HCT116 (cell line): Measurements from ENCODE around the gene RAD9A. TPM values are rescaled to one million over a fixed set of nuclear protein-coding genes. Genes with fewer than 3 reads are reported as not detected.

Experiments used
- ATAC-seq: fragments of 200-7000 bp; cut with Tn5 transposase; 2 replicates; pipeline ENCODE4 v1.9.1; 2020; ENCODE audit warnings: mild to moderate bottlenecking, moderate library complexity
- BruUV-seq: library from RNA; stranded (reverse); fragments of 400-500 nt; replicated peaks from 2 replicates; lab custom pipeline; 2021; lab: Mats Ljungman, UMichigan
- CTCF ChIA-PET: fragments of 300-600 bp; sonication (Branson Sonifier 250); formaldehyde crosslinking; loops from one replicate; lab custom pipeline; 2021; ENCODE audit warnings: antibody characterized with exemption; lab: Charles Lee
- POLR2A ChIA-PET: fragments of 300-600, 350-600 bp; sonication (Branson Sonifier 250); formaldehyde crosslinking; loops from one replicate; lab custom pipeline; 2021; ENCODE audit warnings: antibody characterized with exemption; lab: Charles Lee
- RAD21 ChIA-PET, 2 experiments: fragments of 300-600 bp; sonication (Branson Sonifier 250); formaldehyde crosslinking; loops; one replicate each; lab custom pipeline; 2023; ENCODE audit warnings: low total read pairs in 2 of 2; ENCODE audit not compliant: uncharacterized antibody in 2 of 2, unreplicated experiment in 2 of 2, low non-redundant PET in 1 of 2; lab: Charles Lee
- DNase-seq: peaks from one replicate; pipeline ENCODE4 v3.0.0-alpha.2; 2010; ENCODE audit warnings: low read depth, low spot score
- H2AFZ ChIP-seq: fragments of 200-600 bp; shearing (Covaris generic), sonication (generic); 2 replicates; pipeline ENCODE4 v1.6.1; 2017; ENCODE audit warnings: low read depth, mixed run types, mixed read lengths, antibody characterized with exemption, low read length; ENCODE audit not compliant: poor library complexity, severe bottlenecking
- H3K27ac ChIP-seq: 2 replicates; pipeline ENCODE4 v1.5.1; 2012; ENCODE audit warnings: low read depth, low read length
- H3K27me3 ChIP-seq: fragments of 200-600 bp; sonication (generic); 2 replicates; pipeline ENCODE4 v1.6.1; 2016; ENCODE audit warnings: mixed run types, low read length, mixed read lengths; ENCODE audit not compliant: insufficient read depth
- H3K36me3 ChIP-seq, 2 experiments: fragments of 200-500 bp in 1 of 2; fragments of 200-600 bp in 1 of 2; sonication (Bioruptor generic) in 1 of 2; sonication (generic) in 1 of 2; 2 replicates each; pipeline versions ENCODE4 v1.5.1 to v1.6.1; 2014 to 2016; ENCODE audit warnings: low read length in 2 of 2, inconsistent platforms in 1 of 2, mixed read lengths in 1 of 2, mixed run types in 1 of 2; ENCODE audit not compliant: insufficient read depth in 2 of 2, control insufficient read depth in 1 of 2
- H3K4me1 ChIP-seq, 2 experiments: fragments of 200-600 bp in 1 of 2; sonication (generic) in 1 of 2; 2 replicates each; pipeline versions ENCODE4 v1.5.1 to v1.6.1; 2012 to 2017; ENCODE audit warnings: low read length in 2 of 2, inconsistent platforms in 1 of 2, mild to moderate bottlenecking in 1 of 2, mixed read lengths in 1 of 2, mixed run types in 1 of 2, moderate library complexity in 1 of 2; ENCODE audit not compliant: insufficient read depth in 2 of 2, control insufficient read depth in 1 of 2
- H3K4me2 ChIP-seq: fragments of 200-600 bp; sonication (generic); 2 replicates; pipeline ENCODE4 v1.6.1; 2017; ENCODE audit warnings: mixed run types, low read length, mixed read lengths
- H3K4me3 ChIP-seq, 2 experiments: fragments of 200-600 bp in 1 of 2; sonication (generic) in 1 of 2; replicated peaks in 1 of 2; 2 replicates each; pipeline ENCODE4 v1.5.1; 2011 to 2016; ENCODE audit warnings: low read length in 2 of 2, control low read depth in 1 of 2, low read depth in 1 of 2, mild to moderate bottlenecking in 1 of 2, mixed read lengths in 1 of 2, mixed run types in 1 of 2
- H3K79me2 ChIP-seq: fragments of 200-600 bp; sonication (generic); 2 replicates; pipeline ENCODE4 v1.6.1; 2017; ENCODE audit warnings: mild to moderate bottlenecking, mixed run types, low read length, moderate library complexity, mixed read lengths; ENCODE audit not compliant: insufficient read depth
- H3K9ac ChIP-seq: fragments of 200-600 bp; sonication (generic); 2 replicates; pipeline ENCODE4 v1.6.1; 2016; ENCODE audit warnings: low read length, mixed read lengths
- H3K9me2 ChIP-seq: fragments of 200-600 bp; sonication (generic), shearing (Covaris generic); 2 replicates; pipeline ENCODE4 v1.6.1; 2017; ENCODE audit warnings: mixed run types, mild to moderate bottlenecking, moderate library complexity; ENCODE audit not compliant: insufficient read depth
- H3K9me3 ChIP-seq, 2 experiments: fragments of 200-500 bp in 1 of 2; fragments of 200-600 bp in 1 of 2; sonication (Bioruptor generic) in 1 of 2; sonication (generic) in 1 of 2; 2 replicates each; pipeline ENCODE4 v1.6.1; 2014 to 2017; ENCODE audit warnings: low read length in 2 of 2, mixed read lengths in 2 of 2, inconsistent platforms in 1 of 2, low read depth in 1 of 2, mild to moderate bottlenecking in 1 of 2, mixed run types in 1 of 2, moderate library complexity in 1 of 2; ENCODE audit not compliant: control insufficient read depth in 1 of 2, insufficient read depth in 1 of 2
- H4K20me1 ChIP-seq: fragments of 200-600 bp; sonication (generic), shearing (Covaris generic); 2 replicates; pipeline ENCODE4 v1.6.1; 2017; ENCODE audit warnings: mixed run types, mild to moderate bottlenecking, moderate library complexity; ENCODE audit not compliant: insufficient read depth
- EZH2 ChIP-seq: fragments of 200-600 bp; sonication (generic); IDR thresholded peaks from 2 replicates; pipeline ENCODE4 v1.6.1; 2017; ENCODE audit warnings: antibody characterized with exemption, mixed run types
- FOSL1 ChIP-seq: IDR thresholded peaks from 2 replicates; pipeline ENCODE4 v1.6.1; 2012; ENCODE audit warnings: low read depth
- POLR2A ChIP-seq: IDR thresholded peaks from 2 replicates; pipeline ENCODE4 v1.7.0; 2011; ENCODE audit warnings: borderline replicate concordance; ENCODE audit not compliant: insufficient read depth, insufficient read length; ENCODE audit errors: extremely low read depth
- RAD21 ChIP-seq: IDR thresholded peaks from 2 replicates; pipeline ENCODE4 v1.6.1; 2012; ENCODE audit warnings: low read depth, mild to moderate bottlenecking
- TCF7L2 ChIP-seq: IDR thresholded peaks from 2 replicates; pipeline ENCODE4 v1.7.0; 2011; ENCODE audit warnings: borderline replicate concordance, inconsistent platforms; ENCODE audit not compliant: insufficient read depth, insufficient read length; ENCODE audit errors: extremely low read depth
- ZFX ChIP-seq: fragments of 450-650 bp; IDR thresholded peaks from 2 replicates; pipeline ENCODE4 v1.6.1; 2017
- intact Hi-C: fragments of 100-400 bp; cut with micrococcal nuclease; formaldehyde crosslinking; loops from 2 replicates; pipeline ENCODE4 v1.10.0; 2022
- total RNA-seq: library from RNA; stranded (reverse); gene quantifications from one replicate; pipeline ENCODE4 v1.2.1, GENCODE V29; 2021; ENCODE audit not compliant: unreplicated experiment
- TF ChIP-seq, protein P1 (sequence below): IDR thresholded peaks from 2 replicates; pipeline ENCODE4 v1.6.1; 2012; ENCODE audit warnings: low read depth

RAD9A gene
- total RNA-seq, 1 experiment from 2014 or later = 49.8 TPM

DNA sequence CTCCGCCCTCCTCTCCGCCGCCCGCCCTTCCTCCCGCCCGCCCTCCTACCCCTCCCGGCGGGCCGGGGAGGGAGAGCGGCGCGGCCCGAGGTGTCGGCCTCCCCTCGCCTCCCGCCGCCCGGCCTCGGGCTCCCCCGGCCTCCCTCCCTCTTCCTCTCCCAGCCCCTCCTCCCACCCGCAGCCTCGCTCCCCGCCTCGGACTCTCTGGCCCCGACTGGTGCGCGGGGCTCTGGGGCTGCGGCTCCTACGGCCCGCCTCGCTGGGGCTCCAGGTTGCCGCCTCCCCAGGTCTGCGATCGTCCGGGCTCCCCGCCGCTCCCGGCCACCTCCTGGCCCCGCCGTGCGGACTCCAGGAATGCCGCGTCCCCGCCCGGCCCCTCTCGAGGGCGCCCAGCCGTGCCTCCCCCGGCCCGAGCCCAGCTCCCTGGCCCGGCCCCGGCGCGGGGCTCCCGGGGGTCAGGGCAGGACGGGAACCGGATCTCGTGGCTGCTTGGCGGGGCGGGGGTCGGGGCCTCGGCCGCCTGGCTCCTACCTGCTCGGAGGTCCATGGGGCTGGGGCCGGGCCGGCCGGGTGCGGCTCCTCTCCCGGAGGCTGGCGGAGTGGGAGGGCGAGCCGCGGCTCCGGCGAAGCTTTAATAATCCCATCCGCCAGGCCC, 18.7 kb upstream of the RAD9A start, which contains the start of gene CLCF1:
CLCF1 (minus strand) TSS at position 606 of the 655 bp plus-strand sequence; CDS start at position 547, 59 bp downstream.
- H3K9me3 ChIP-seq = no peaks in the 10 kb centered on the region
- RAD21 ChIA-PET = interaction anchor here (1.1 to 3.3 kb wide), 3 partner anchors 9 to 22 kb away, joined by 7 to 15 read pairs (median 9); no protein-coding TSS in a partner anchor
- no peaks in the 10 kb centered on the region; a peak in 1 of 4 replicates for H3K36me3 ChIP-seq
- POLR2A ChIA-PET = interaction anchor here (3.5 to 15.1 kb wide), 2 partner anchors 12 to 19 kb away, joined by 15 to 210 read pairs; partner anchors contain the start of gene POLD4
- H3K9me2 ChIP-seq = no peaks in the 10 kb centered on the region
- intact Hi-C loops = no loop called here
- DNase-seq = no peak
- H3K79me2 ChIP-seq = peaks cover 47% of the 10 kb centered on the region
- H4K20me1 ChIP-seq = no peaks in the 10 kb centered on the region
- no TSS peak for BruUV-seq
- H3K27me3 ChIP-seq = no peaks in the 10 kb centered on the region
- no peak within 1 kb of the TSS for H2AFZ ChIP-seq
- H3K27ac ChIP-seq = peak within 1 kb of the TSS; percentile 100
- peak within 1 kb of the TSS; percentile 64 to 83 for H3K4me3 ChIP-seq
- CTCF ChIA-PET = interaction anchor here (0.6 to 15.5 kb wide), 4 partner anchors 9 to 39 kb away, joined by 3 to 456 read pairs (median 26); partner anchors contain the start of gene POLD4
- H3K4me1 ChIP-seq = peaks cover 50 to 83% of the 10 kb centered on the region in 2 experiments
- TF ChIP-seq RAD21 (no peak), FOSL1 (no peak), POLR2A (no peak), EZH2 (no peak), TCF7L2 (no peak), ZFX (peak; percentile 75)
- TF ChIP-seq, protein P1, sequence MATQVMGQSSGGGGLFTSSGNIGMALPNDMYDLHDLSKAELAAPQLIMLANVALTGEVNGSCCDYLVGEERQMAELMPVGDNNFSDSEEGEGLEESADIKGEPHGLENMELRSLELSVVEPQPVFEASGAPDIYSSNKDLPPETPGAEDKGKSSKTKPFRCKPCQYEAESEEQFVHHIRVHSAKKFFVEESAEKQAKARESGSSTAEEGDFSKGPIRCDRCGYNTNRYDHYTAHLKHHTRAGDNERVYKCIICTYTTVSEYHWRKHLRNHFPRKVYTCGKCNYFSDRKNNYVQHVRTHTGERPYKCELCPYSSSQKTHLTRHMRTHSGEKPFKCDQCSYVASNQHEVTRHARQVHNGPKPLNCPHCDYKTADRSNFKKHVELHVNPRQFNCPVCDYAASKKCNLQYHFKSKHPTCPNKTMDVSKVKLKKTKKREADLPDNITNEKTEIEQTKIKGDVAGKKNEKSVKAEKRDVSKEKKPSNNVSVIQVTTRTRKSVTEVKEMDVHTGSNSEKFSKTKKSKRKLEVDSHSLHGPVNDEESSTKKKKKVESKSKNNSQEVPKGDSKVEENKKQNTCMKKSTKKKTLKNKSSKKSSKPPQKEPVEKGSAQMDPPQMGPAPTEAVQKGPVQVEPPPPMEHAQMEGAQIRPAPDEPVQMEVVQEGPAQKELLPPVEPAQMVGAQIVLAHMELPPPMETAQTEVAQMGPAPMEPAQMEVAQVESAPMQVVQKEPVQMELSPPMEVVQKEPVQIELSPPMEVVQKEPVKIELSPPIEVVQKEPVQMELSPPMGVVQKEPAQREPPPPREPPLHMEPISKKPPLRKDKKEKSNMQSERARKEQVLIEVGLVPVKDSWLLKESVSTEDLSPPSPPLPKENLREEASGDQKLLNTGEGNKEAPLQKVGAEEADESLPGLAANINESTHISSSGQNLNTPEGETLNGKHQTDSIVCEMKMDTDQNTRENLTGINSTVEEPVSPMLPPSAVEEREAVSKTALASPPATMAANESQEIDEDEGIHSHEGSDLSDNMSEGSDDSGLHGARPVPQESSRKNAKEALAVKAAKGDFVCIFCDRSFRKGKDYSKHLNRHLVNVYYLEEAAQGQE = no peak
- peak within 1 kb of the TSS; percentile 88 for H3K4me2 ChIP-seq
- H3K9ac ChIP-seq = peak within 1 kb of the TSS; percentile 100
- peak; percentile 5; the same call in 1 of the 2 replicates for ATAC-seq
